ENCODE results near the gene UFD1.

UFD1 gene

GRCh38 chr22:19419464-19420178 lies 59.4 kb downstream of the UFD1 start:
- DNase-seq, result no peak

- no peak for DNase-seq
Observed at GRCh38 chr22:19419086-19419463, 59.9 kb downstream of the UFD1 start.

GRCh38 chr22:19412923-19413322 lies 66.1 kb downstream of the UFD1 start:
- DNase-seq, result no peak

GRCh38 chr22:19412478-19412877 lies 66.5 kb downstream of the UFD1 start:
- no peak for DNase-seq

GRCh38 chr22:19411690-19412045 lies 67.3 kb downstream of the UFD1 start:
- no peak for DNase-seq

- no peak for DNase-seq
Observed at GRCh38 chr22:19410941-19411689, 67.9 kb downstream of the UFD1 start.

- peak; percentile 56 for DNase-seq
Observed at GRCh38 chr22:19407649-19408606, 71.1 kb downstream of the UFD1 start.

- no peak for DNase-seq
Observed at GRCh38 chr22:19406846-19407245, 72.1 kb downstream of the UFD1 start.

GRCh38 chr22:19406281-19406811 lies 72.6 kb downstream of the UFD1 start:
- no peak for DNase-seq

GRCh38 chr22:19405652-19406051 lies 73.3 kb downstream of the UFD1 start:
- DNase-seq, result no peak

- DNase-seq, result no peak
Observed at GRCh38 chr22:19405133-19405532, 73.9 kb downstream of the UFD1 start.

- no peak for DNase-seq
Observed at GRCh38 chr22:19404676-19405075, 74.3 kb downstream of the UFD1 start.

- no peak for DNase-seq
Observed at GRCh38 chr22:19402642-19403191, 76.3 kb downstream of the UFD1 start.

- DNase-seq, result no peak
Observed at GRCh38 chr22:19401483-19401882, 77.5 kb downstream of the UFD1 start.

GRCh38 chr22:19400881-19401280 lies 78.1 kb downstream of the UFD1 start:
- DNase-seq, result no peak

All from fibroblast of skin of right quadriceps (primary cell).